Upper lobe of right lung (tissue), 1 donor: Measurements from ENCODE around the gene CXCL6. TPM values are rescaled to one million over a fixed set of nuclear protein-coding genes. Genes with fewer than 3 reads are reported as not detected.

Experiments
- ATAC-seq: fragments of 200-7000 bp; cut with Tn5 transposase; one replicate; pipeline ENCODE4 v1.9.1; 2020; ENCODE audit warnings: mild to moderate bottlenecking, moderate library complexity
- DNase-seq: peaks from one replicate; pipeline ENCODE4 v3.0.0-alpha.2; 2020
- H3K27ac ChIP-seq: fragments of 200-600 bp; one replicate; pipeline ENCODE4 v1.8.0; 2022
- H3K27me3 ChIP-seq: fragments of 200-600 bp; one replicate; pipeline ENCODE4 v1.8.0; 2022; ENCODE audit warnings: mild to moderate bottlenecking
- H3K36me3 ChIP-seq: fragments of 200-600 bp; one replicate; pipeline ENCODE4 v1.8.0; 2022
- H3K4me1 ChIP-seq: fragments of 200-600 bp; one replicate; pipeline ENCODE4 v1.8.0; 2022
- H3K4me3 ChIP-seq: fragments of 200-600 bp; one replicate; pipeline ENCODE4 v1.8.0; 2022; ENCODE audit warnings: mild to moderate bottlenecking
- H3K9me3 ChIP-seq: fragments of 200-600 bp; one replicate; pipeline ENCODE4 v1.8.0; 2022
- intact Hi-C: fragments of 100-400 bp; cut with DNase I; formaldehyde crosslinking; loops from one replicate; pipeline ENCODE4 v1.11.0; 2022
- total RNA-seq: library from RNA; stranded (reverse); fragmentation: NEBNext Ultra II Directional; extraction: Animal tissue kit (Norgen Biotek cat#: 25700); gene quantifications from one replicate; pipeline ENCODE4 v1.2.1, GENCODE V29; 2021
- TF ChIP-seq, protein P1 (sequence below): fragments of 200-600 bp; IDR thresholded peaks from one replicate; pipeline ENCODE4 v1.8.0; 2022; ENCODE audit warnings: antibody characterized with exemption
- donor health status: DM: no; HTN: yes; CAD: no; lungs with severe emphysema.

CXCL6 gene
- total RNA-seq, 1 donor from 2014 or later, result not detected

- Histone ChIP-seq H3K27me3 (no peaks in the 10 kb centered on the region), H3K4me1 (no peaks in the 10 kb centered on the region), H3K9me3 (no peaks in the 10 kb centered on the region), H3K4me3 (no peak overlapping the region), H3K27ac (no peak overlapping the region), H3K36me3 (no peaks in the 10 kb centered on the region)
- ATAC-seq, result peak; percentile 79
- no peak for DNase-seq
- TF ChIP-seq, protein P1, sequence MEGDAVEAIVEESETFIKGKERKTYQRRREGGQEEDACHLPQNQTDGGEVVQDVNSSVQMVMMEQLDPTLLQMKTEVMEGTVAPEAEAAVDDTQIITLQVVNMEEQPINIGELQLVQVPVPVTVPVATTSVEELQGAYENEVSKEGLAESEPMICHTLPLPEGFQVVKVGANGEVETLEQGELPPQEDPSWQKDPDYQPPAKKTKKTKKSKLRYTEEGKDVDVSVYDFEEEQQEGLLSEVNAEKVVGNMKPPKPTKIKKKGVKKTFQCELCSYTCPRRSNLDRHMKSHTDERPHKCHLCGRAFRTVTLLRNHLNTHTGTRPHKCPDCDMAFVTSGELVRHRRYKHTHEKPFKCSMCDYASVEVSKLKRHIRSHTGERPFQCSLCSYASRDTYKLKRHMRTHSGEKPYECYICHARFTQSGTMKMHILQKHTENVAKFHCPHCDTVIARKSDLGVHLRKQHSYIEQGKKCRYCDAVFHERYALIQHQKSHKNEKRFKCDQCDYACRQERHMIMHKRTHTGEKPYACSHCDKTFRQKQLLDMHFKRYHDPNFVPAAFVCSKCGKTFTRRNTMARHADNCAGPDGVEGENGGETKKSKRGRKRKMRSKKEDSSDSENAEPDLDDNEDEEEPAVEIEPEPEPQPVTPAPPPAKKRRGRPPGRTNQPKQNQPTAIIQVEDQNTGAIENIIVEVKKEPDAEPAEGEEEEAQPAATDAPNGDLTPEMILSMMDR, result no peak
- intact Hi-C loops, result no loop called here
Measured at GRCh38 chr4:73847526-73848182, 11.2 kb downstream of the CXCL6 start.

DNA sequence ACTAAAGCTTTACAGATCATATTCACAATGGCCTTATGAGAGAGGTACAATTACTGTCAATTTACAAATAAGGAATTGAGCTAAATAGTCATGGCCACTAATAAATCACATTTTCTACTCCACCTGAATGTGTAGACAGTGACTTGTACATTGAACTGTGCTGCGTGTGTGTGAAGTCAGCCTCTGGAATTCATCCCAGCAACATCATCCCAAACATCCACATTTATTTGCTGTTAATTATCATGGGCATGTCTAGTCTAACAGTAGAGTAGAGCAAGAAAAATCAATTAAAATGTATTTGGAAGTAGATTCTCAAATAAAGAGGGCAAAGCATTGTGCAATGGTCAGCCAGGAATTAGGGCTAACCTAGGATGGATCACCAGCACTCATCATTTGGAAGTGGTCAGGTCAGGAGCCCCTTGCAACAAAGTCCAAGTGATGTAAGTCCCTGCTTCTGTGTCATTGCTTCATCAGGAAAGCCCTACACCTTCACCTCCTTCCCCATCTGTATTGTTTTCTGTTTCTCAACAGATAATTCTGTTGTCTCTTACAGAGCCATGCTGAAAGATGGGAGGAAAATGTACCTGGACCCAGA is 11.8 kb downstream of the CXCL6 start:
- H3K27me3 ChIP-seq, result no peaks in the 10 kb centered on the region
- no peak for DNase-seq
- intact Hi-C loops, result no loop called here
- TF ChIP-seq, protein P1, result no peak
- ATAC-seq, result no peak
- no peak overlapping the region for H3K4me3 ChIP-seq
- no peaks in the 10 kb centered on the region for H3K9me3 ChIP-seq
- H3K36me3 ChIP-seq, result no peaks in the 10 kb centered on the region
- no peaks in the 10 kb centered on the region for H3K4me1 ChIP-seq
- H3K27ac ChIP-seq, result no peak overlapping the region

GRCh38 chr4:73850261-73850970 is 13.9 kb downstream of the CXCL6 start:
- ATAC-seq, result no peak
- H3K27ac ChIP-seq, result no peak overlapping the region
- peaks cover 2% of the 10 kb centered on the region for H3K4me1 ChIP-seq
- no peak for DNase-seq
- TF ChIP-seq, protein P1, result no peak
- no peaks in the 10 kb centered on the region for H3K27me3 ChIP-seq
- H3K36me3 ChIP-seq, result no peaks in the 10 kb centered on the region
- intact Hi-C loops, result no loop called here
- no peak overlapping the region for H3K4me3 ChIP-seq
- no peaks in the 10 kb centered on the region for H3K9me3 ChIP-seq

DNA sequence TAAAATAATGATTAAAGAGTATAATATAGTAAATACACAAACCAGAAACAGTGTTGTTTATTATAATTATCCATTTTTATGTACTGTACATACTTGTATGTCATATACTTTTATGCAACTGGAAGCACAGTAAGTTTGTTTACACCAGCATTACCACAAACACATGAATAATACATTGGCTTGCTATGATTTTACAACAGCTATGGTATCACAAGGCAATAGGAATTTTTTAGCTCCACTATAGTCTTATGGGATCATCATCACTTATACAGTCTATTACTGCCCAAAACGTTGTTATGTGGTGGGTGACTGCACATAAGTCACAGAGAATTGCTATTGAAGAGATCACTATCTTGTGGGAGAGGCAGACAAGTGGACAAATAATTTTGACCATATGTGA is 14.8 kb downstream of the CXCL6 start:
- H3K27ac ChIP-seq, result no peak overlapping the region
- no peaks in the 10 kb centered on the region for H3K27me3 ChIP-seq
- TF ChIP-seq, protein P1, result no peak
- ATAC-seq (no peak), DNase-seq (no peak)
- intact Hi-C loops, result no loop called here
- H3K9me3 ChIP-seq, result no peaks in the 10 kb centered on the region
- no peak overlapping the region for H3K4me3 ChIP-seq
- peaks cover 10% of the 10 kb centered on the region for H3K4me1 ChIP-seq
- no peaks in the 10 kb centered on the region for H3K36me3 ChIP-seq

- Histone ChIP-seq H3K27ac (no peak overlapping the region), H3K9me3 (no peaks in the 10 kb centered on the region), H3K4me1 (peaks cover 10% of the 10 kb centered on the region), H3K36me3 (no peaks in the 10 kb centered on the region), H3K4me3 (no peak overlapping the region), H3K27me3 (no peaks in the 10 kb centered on the region)
- no peak for ATAC-seq
- no peak for DNase-seq
- TF ChIP-seq, protein P1, result no peak
- intact Hi-C loops, result no loop called here
Measured at GRCh38 chr4:73852771-73853170, 16.3 kb downstream of the CXCL6 start.
